Trophoblast cell (in vitro differentiated cells and primary cell): ENCODE data around the gene ITGB1BP1.

Experiments
- DNase-seq, 2 donors: peaks; one replicate each; pipeline ENCODE4 v3.0.0-alpha.2; 2016
- H2AFZ ChIP-seq: 2 replicates; pipeline ENCODE4 v1.6.1; 2013; ENCODE audit warnings: low read length, moderate library complexity, mild to moderate bottlenecking; ENCODE audit not compliant: insufficient read depth, poor library complexity
- H2AK5ac ChIP-seq: 2 replicates; pipeline ENCODE4 v1.6.1; 2013; ENCODE audit warnings: mild to moderate bottlenecking, low read length
- H2BK120ac ChIP-seq: 2 replicates; pipeline ENCODE4 v1.6.1; 2013; ENCODE audit warnings: low read length, mild to moderate bottlenecking, moderate library complexity; ENCODE audit not compliant: insufficient read depth, poor library complexity
- H2BK12ac ChIP-seq: 2 replicates; pipeline ENCODE4 v1.6.1; 2013; ENCODE audit warnings: mild to moderate bottlenecking, low read length, moderate library complexity
- H2BK5ac ChIP-seq: 2 replicates; pipeline ENCODE4 v1.6.1; 2013; ENCODE audit warnings: low read length, low read depth, moderate library complexity, mild to moderate bottlenecking; ENCODE audit not compliant: poor library complexity
- H3K14ac ChIP-seq: 2 replicates; pipeline ENCODE4 v1.6.1; 2013; ENCODE audit warnings: mild to moderate bottlenecking, low read length
- H3K18ac ChIP-seq: 2 replicates; pipeline ENCODE4 v1.6.1; 2013; ENCODE audit warnings: mild to moderate bottlenecking, low read length
- H3K23ac ChIP-seq: 2 replicates; pipeline ENCODE4 v1.6.1; 2013; ENCODE audit warnings: low read length
- H3K27ac ChIP-seq: 2 replicates; pipeline ENCODE4 v1.5.1; 2013; ENCODE audit warnings: low read depth, mild to moderate bottlenecking, inconsistent platforms, low read length, moderate library complexity
- H3K27me3 ChIP-seq: 2 replicates; pipeline ENCODE4 v1.6.1; 2013; ENCODE audit warnings: inconsistent platforms, mild to moderate bottlenecking, low read length, moderate library complexity; ENCODE audit not compliant: insufficient read depth
- H3K36me3 ChIP-seq, 2 experiments: 1 replicate in 1 of 2; 2 replicates in 1 of 2; pipeline ENCODE4 v1.6.1; 2013; ENCODE audit warnings: low read length in 2 of 2, mild to moderate bottlenecking in 2 of 2, moderate library complexity in 1 of 2; ENCODE audit not compliant: insufficient read depth in 2 of 2, control insufficient read depth in 1 of 2
- H3K4ac ChIP-seq: 2 replicates; pipeline ENCODE4 v1.6.1; 2013; ENCODE audit warnings: low read depth, mild to moderate bottlenecking, low read length, moderate library complexity
- H3K4me1 ChIP-seq, 2 experiments: 1 replicate in 1 of 2; 2 replicates in 1 of 2; pipeline ENCODE4 v1.6.1; 2013; ENCODE audit warnings: low read length in 2 of 2, mild to moderate bottlenecking in 2 of 2, moderate library complexity in 1 of 2; ENCODE audit not compliant: insufficient read depth in 2 of 2, control insufficient read depth in 1 of 2
- H3K4me2 ChIP-seq: 2 replicates; pipeline ENCODE4 v1.6.1; 2013; ENCODE audit warnings: inconsistent platforms, mild to moderate bottlenecking, low read length, moderate library complexity
- H3K4me3 ChIP-seq: 2 replicates; pipeline ENCODE4 v1.5.1; 2013; ENCODE audit warnings: mild to moderate bottlenecking, low read depth, low read length, inconsistent platforms
- H3K79me1 ChIP-seq: one replicate; pipeline ENCODE4 v1.6.1; 2013; ENCODE audit warnings: low read length
- H3K79me2 ChIP-seq: 2 replicates; pipeline ENCODE4 v1.6.1; 2013; ENCODE audit warnings: low read length, mild to moderate bottlenecking; ENCODE audit not compliant: control insufficient read depth, insufficient read depth, poor library complexity
- H3K9ac ChIP-seq: 2 replicates; pipeline ENCODE4 v1.6.1; 2013; ENCODE audit warnings: mild to moderate bottlenecking, low read length
- H3K9me3 ChIP-seq: 2 replicates; pipeline ENCODE4 v1.6.1; 2013; ENCODE audit warnings: low read depth, mild to moderate bottlenecking, control low read depth, inconsistent platforms, low read length; ENCODE audit not compliant: insufficient read depth
- H4K12ac ChIP-seq: 2 replicates; pipeline ENCODE4 v1.6.1; 2013; ENCODE audit warnings: low read depth, mild to moderate bottlenecking, low read length, moderate library complexity
- H4K8ac ChIP-seq: 2 replicates; pipeline ENCODE4 v1.6.1; 2013; ENCODE audit warnings: low read depth, mild to moderate bottlenecking, low read length, moderate library complexity
- H4K91ac ChIP-seq: one replicate; pipeline ENCODE4 v1.6.1; 2013; ENCODE audit warnings: low read depth, mild to moderate bottlenecking, low read length, moderate library complexity
- WGBS: extraction: QIAGEN DNeasy Blood & Tissue Kit; methylation state at CpG from one replicate; pipeline ENCODE4 v1.1.7; 2013; ENCODE audit warnings: missing lambda C conversion rate; ENCODE audit not compliant: insufficient read length, insufficient coverage; ENCODE audit errors: extremely low coverage; 5-methylcytosine and 5-hydroxymethylcytosine counted together

Gene ITGB1BP1

GRCh38 chr2:9419541-9419940, 3.8 kb downstream of the ITGB1BP1 start:
- peaks cover 11 to 17% of the 10 kb centered on the region in 2 experiments for H3K4me1 ChIP-seq
- peaks cover 17% of the 10 kb centered on the region for H3K79me2 ChIP-seq
- H3K9me3 ChIP-seq, result no peaks in the 10 kb centered on the region
- H3K79me1 ChIP-seq, result peaks cover 12% of the 10 kb centered on the region
- H3K4me2 ChIP-seq, result no peak overlapping the region
- H2AK5ac ChIP-seq, result no peak overlapping the region
- no peak overlapping the region for H2BK120ac ChIP-seq
- DNase-seq, result no peak
- no peak overlapping the region for H4K91ac ChIP-seq
- no peak overlapping the region for H4K8ac ChIP-seq
- H3K18ac ChIP-seq, result no peak overlapping the region
- H3K27me3 ChIP-seq, result no peaks in the 10 kb centered on the region
- H2AFZ ChIP-seq, result no peak overlapping the region
- H2BK12ac ChIP-seq, result no peak overlapping the region
- H3K14ac ChIP-seq, result no peak overlapping the region
- no peak overlapping the region for H3K4me3 ChIP-seq
- no peak overlapping the region for H3K27ac ChIP-seq
- H3K4ac ChIP-seq, result no peak overlapping the region
- peaks cover 2 to 5% of the 10 kb centered on the region in 2 experiments for H3K36me3 ChIP-seq
- no CpG with 5 or more reads among the region's 3 CpGs for WGBS
- H2BK5ac ChIP-seq, result no peak overlapping the region
- H3K9ac ChIP-seq, result no peak overlapping the region
- no peak overlapping the region for H3K23ac ChIP-seq
- no peak overlapping the region for H4K12ac ChIP-seq

DNA sequence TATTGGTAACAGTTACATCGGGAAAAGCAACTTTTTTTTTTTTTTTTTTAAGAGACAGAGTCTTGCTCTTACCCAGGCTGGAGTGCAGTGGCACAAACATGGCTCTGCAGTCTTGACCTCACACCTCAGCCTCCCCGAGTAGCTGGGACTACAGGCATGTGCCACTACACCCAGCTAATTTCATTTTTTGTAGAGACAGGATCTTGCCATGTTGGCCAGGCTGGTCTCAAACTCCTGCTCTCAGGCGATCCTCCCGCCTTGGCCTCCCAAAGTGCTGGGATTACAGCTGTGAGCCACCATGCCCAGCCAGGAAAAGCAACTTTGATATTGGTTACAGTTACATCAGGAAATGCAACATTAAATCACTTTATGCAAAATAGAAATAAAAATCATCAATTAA, 4.6 kb downstream of the ITGB1BP1 start:
- Histone ChIP-seq H4K8ac (no peak overlapping the region), H2BK120ac (no peak overlapping the region), H3K23ac (no peak overlapping the region), H3K79me2 (peaks cover 14% of the 10 kb centered on the region), H2BK12ac (no peak overlapping the region), H2BK5ac (no peak overlapping the region), H3K4ac (no peak overlapping the region), H3K4me3 (no peak overlapping the region), H3K79me1 (peaks cover 12% of the 10 kb centered on the region), H3K4me1 (peaks cover 7 to 11% of the 10 kb centered on the region in 2 experiments), H3K27ac (no peak overlapping the region), H3K9me3 (no peaks in the 10 kb centered on the region), H4K91ac (no peak overlapping the region), H4K12ac (no peak overlapping the region), H3K18ac (no peak overlapping the region), H3K4me2 (no peak overlapping the region), H3K14ac (no peak overlapping the region), H3K27me3 (no peaks in the 10 kb centered on the region), H2AK5ac (no peak overlapping the region), H3K9ac (no peak overlapping the region), H2AFZ (no peak overlapping the region), H3K36me3 (peaks cover 2 to 5% of the 10 kb centered on the region in 2 experiments)
- no CpG with 5 or more reads among the region's 4 CpGs for WGBS
- DNase-seq, result no peak

- Histone ChIP-seq H3K79me2 (peaks cover 6% of the 10 kb centered on the region), H3K9me3 (no peaks in the 10 kb centered on the region), H2AK5ac (no peak overlapping the region), H3K4me1 (peaks cover 7 to 11% of the 10 kb centered on the region in 2 experiments), H2AFZ (no peak overlapping the region), H3K27me3 (no peaks in the 10 kb centered on the region), H2BK12ac (no peak overlapping the region), H2BK5ac (no peak overlapping the region), H3K4ac (no peak overlapping the region), H4K8ac (no peak overlapping the region), H3K9ac (no peak overlapping the region), H3K4me2 (no peak overlapping the region), H3K18ac (no peak overlapping the region), H4K91ac (no peak overlapping the region), H3K36me3 (peaks cover 2 to 5% of the 10 kb centered on the region in 2 experiments), H3K27ac (no peak overlapping the region), H3K14ac (no peak overlapping the region), H3K4me3 (no peak overlapping the region), H3K79me1 (peaks cover 3% of the 10 kb centered on the region), H3K23ac (no peak overlapping the region), H4K12ac (no peak overlapping the region), H2BK120ac (no peak overlapping the region)
- no CpG with 5 or more reads among the region's 3 CpGs for WGBS
- no peak for DNase-seq
These were observed 5.6 kb downstream of the ITGB1BP1 start for GRCh38 chr2:9417725-9418124.

DNA sequence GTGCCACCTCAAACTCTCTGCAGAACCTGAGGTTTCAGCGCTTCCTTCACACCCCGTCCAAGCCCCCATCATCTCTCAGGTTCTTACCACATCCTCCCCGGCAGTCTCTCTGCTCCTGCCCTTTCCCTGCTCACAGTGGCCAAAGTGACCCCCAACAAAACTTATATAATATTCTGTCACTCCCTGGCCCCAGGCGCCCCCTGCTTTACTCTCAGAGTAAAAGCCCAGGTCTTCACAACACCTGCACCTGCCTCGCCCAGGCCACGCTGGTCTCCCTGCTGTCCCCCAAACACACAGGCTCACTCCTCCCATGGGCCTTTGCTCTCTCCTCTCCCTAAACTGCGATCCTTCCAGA, 6.4 kb downstream of the ITGB1BP1 start:
- Histone ChIP-seq H2BK12ac (no peak overlapping the region), H3K4me2 (no peak overlapping the region), H3K4me3 (no peak overlapping the region), H4K8ac (no peak overlapping the region), H2BK120ac (no peak overlapping the region), H3K18ac (peak overlapping the region; percentile 72), H2AFZ (no peak overlapping the region), H3K23ac (no peak overlapping the region), H4K12ac (no peak overlapping the region), H3K9me3 (no peaks in the 10 kb centered on the region), H3K27ac (no peak overlapping the region), H3K4me1 (peaks cover 0 to 5% of the 10 kb centered on the region in 2 experiments), H2AK5ac (no peak overlapping the region), H3K9ac (no peak overlapping the region), H3K79me1 (no peaks in the 10 kb centered on the region), H3K36me3 (peaks cover 4 to 6% of the 10 kb centered on the region in 2 experiments), H3K79me2 (no peaks in the 10 kb centered on the region), H3K14ac (no peak overlapping the region), H3K4ac (no peak overlapping the region), H4K91ac (no peak overlapping the region), H3K27me3 (no peaks in the 10 kb centered on the region), H2BK5ac (no peak overlapping the region)
- no peak for DNase-seq
- no CpG with 5 or more reads among the region's 7 CpGs for WGBS
